Fibroblast of peridontal ligament (primary cell): ENCODE results near the gene ZMYND8.
"Not testable (repeated sequence)": the region's sequence is repeated elsewhere in the genome, so short reads cannot be mapped to it uniquely, and the experiment has no call there.

ENCODE experiments used
- DNase-seq: peaks from one replicate; pipeline ENCODE4 v3.0.0-alpha.2; 2010; ENCODE audit errors: extremely low read depth

The ZMYND8 gene

GRCh38 chr20:47246061-47246777, 110.3 kb downstream of the ZMYND8 start:
- DNase-seq, result no peak

DNA sequence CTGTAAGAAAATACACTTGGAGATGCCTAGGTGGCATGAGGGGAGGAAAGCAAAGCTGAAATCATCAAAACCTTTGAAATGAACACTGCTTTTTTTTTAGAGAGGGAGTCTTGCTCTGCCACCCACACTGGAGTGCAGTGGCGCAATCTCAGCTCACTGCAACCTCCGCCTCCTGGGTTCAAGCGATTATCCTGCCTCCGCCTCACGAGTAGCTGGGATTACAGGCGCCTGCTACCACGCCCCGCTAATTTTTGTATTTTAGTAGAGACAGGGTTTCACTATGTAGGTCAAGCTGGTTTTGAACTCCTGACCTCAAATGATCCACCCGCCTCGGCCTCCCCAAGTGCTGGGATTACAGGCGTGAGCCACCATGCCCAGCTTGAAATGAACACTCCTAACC, 111.3 kb downstream of the ZMYND8 start:
- not testable (repeated sequence) for DNase-seq

DNA sequence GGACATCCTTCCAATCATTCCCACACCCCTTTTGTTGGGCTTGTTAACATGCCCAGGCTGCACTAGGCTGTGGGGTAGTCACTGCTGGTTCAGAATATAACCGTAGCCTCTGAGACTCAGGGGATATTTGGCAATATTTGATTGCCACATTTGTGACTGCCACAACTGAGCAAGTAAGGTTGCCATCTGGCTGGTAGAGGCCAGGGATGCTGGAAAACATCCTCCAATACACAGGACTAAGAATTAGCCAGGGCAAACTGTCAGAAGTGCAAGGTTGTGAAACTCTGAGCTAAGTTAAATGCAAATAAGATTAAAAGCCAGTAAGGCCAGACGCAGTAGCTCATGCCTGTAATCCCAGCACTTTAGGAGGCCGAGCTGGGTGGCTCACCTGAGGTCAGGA, 112.0 kb downstream of the ZMYND8 start:
- no peak for DNase-seq

DNA sequence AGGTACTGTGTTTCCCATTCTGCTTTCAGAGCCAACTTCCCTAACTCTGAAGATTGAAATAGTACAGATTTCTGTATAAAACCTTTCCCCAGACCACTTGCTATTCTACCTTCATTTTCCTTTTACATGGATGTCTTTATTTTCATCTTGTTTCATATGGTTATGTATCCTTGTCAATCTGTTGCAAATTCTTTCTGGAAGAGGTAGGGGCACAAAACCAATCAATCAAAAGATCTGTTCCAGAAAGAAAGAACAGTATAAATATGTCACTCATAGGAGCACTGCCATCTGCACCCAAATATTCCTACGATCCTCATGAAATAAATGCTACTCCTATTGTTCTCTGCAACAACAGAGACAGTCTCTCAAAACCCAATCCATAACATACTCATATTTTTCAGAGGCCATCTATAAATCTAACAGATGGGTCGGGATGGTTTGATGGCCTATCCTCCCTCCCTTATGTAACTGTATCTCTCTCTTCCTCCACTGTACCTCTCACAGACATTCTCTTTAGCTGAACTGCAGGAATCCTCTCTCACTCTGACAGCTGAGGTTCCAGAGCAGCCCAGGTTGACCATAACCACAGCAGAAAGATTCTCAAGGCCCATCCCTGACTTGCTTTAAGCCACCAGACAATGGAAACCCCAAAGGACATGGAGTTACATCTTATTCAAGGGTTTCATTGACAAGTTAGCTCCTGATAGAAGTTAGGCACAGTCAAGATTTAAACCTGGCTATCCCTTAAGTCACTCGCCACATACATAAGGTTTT, 112.8 kb downstream of the ZMYND8 start:
- DNase-seq, result no peak

DNA sequence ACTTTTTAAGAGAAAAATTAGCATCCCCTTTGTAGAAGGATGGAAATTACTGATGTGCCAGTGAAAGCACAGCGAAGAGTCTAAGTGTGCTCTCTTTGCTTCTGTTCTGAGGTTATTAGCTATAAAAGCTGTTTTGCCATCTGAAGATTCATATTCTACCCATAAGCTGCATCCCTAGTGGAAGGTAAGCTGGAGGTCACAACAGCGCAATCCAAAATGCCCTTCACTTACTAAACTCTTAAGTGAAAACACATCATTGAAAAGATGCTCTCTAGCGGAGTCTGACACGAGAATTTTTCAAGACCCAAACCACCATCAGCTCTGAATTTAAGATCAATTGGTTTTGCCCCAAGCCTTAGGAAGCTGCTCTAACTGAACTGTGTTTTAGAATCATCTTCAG, 113.5 kb downstream of the ZMYND8 start:
- no peak for DNase-seq

DNA sequence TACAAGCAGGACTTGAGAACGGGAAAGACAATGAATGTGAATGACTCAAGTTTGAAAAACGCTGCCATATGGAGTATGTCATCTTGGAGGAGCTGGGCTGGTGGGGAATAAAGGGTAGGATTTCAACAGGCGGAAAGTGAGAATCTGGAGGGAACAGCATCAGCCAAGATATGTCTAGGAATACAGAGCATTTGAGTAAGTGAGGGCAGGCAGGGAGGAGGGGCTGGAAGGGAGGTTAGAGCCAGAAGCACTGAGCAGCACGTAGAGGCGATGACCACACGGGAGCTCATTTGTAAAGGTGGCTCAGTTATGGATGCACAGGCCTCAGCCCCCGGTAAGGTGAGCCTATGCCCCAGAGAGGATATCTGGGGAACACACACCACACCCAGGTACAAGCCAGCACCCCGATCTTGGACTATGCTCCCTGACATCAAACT, 115.1 kb downstream of the ZMYND8 start:
- peak; percentile 75 for DNase-seq

- not testable (repeated sequence) for DNase-seq
Observed at GRCh38 chr20:47240096-47240495, 116.4 kb downstream of the ZMYND8 start.

DNA sequence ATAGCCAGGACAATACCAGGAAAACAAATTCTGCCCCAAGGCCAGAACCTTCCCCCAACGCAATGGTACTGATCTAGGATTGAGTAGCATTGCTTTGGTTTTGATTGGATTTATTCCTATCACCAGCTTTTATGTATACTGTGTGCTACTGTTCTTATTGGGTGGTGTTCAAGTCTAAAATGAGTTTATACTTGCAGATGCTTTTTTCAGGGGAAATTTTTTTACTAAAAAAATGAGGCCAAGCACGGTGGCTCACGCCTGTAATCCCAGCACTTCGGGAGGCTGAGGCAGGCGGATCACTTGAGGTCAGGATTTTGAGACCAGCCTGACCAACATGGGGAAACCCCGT, 116.8 kb downstream of the ZMYND8 start:
- no peak for DNase-seq

GRCh38 chr20:47238780-47239718, 117.5 kb downstream of the ZMYND8 start:
- no peak for DNase-seq

- DNase-seq, result no peak
Observed at GRCh38 chr20:47237715-47238114, 118.8 kb downstream of the ZMYND8 start.

DNA sequence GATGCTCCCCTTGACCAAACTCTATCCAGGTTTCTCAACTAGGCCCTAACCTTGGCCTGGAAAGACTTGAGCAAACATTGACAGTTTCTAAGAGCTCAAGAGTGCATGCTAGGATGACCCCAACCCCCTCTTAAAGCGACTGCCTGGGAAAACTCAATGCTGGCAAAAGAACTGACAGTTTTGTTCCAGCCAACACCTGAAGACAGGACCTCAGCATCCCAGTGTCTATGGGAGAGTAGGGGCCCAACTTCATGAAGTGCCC, 119.9 kb downstream of the ZMYND8 start:
- no peak for DNase-seq

DNA sequence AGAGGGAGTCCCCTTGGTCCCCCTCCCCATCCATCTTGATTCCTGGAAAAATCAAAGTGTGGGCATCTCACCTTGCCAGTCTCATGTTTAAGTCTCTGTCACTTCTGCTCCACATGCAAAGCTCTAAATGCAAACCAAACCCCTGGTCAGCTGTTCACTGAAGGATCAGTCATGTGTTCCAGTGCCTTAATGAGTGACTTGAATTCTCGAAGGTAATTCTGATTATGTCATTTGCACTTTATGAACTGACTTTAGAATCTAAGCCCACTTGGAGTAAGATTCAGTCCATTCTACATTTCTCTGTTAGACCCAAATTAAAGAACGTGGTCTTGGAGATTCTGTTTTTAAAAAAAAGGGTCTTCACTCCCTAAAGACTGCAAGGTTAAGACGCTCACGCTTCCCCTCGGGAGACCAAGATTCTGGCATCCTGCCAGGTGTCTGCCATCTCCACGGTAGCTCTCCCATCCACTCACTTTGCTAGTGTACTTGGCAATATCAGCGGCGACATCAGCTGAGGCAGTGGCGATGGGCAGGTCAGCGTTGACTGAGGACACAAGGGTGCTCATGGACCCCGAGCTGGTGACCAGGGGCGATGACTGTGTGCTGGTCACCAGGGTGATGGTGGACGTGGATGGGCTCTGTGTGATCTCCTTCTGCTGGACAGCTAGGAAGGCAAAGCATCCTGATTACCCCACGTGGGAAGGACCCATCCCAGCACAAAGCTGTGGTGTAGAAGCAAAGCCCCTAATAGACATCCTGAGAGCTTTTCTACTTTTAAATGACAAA, 120.5 kb downstream of the ZMYND8 start:
- DNase-seq, result no peak

DNA sequence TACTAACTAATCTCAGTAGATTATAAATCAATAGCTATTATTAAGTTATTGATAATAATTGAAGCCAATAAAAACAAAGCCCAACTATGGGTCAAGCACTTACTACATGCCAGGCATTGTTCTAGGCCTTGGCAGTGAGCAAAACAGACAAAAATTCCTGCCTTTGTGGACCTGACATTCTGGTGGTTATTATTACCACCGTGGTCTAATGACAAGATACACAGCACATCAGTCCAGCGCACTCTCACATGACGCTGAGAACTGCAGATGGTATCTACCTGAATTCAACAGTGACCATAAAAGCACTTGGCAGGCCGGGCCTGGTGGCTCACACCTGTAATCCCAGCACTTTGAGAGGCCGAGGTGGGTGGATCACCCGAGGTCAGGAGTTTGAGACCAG, 121.4 kb downstream of the ZMYND8 start:
- DNase-seq, result no peak

DNA sequence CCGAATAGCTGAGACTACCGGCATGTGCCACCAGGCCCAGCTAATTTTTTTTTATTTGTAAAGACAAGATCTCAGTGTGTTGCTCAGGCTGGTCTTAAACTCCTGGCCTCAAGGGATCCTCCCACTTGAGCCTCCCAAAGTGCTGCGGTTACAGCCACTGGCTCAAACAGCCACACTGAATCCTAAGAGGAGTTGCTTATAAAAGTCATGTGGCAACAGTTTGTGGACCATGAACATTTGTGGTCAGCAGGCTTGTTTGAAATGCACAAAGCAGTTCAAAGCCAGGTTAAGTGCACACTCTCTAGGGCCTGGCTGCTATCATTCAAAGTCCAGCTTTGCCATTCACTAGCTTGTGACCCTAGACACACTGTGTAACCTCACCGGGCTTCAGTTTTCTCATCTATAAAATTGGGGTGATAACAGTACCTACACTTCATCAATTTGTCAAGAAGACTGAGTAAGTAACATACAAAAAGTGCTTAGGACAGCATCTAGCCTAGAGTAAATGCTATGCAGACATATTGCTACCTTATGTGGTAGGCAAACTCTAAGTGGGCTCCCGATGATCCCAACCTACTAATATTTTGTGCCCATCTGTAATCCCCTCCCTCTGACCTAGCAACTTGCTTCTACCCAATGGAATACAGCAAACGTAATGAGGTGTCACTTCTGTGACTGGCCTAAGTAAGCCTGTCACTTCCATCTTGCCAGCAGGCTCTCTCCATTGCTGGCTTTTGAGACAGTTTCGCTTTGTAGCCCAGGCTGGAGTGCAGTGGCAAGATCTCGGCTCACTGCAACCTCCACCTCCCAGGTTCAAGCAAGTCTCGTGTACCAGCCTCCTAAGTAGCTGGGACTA, 122.9 kb downstream of the ZMYND8 start:
- DNase-seq, result peak; percentile 83

DNA sequence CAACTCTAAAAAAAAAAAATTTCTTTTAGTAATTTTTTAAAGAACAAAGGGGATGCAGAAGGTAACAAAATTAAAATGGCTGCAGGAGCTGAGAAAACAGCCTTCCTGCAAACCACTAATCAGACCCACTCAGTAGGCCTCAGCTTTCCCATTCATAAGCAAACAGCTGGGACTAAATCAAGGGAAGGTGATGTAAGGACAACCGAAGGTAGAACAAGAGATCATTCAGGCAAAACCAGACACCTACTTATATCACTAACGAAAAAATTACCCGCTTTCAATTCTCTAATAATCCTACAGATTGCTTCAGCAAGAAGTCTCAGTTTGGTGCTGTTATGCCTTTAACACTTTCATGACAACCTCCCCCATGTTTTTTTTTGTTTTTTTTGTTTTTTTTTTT, 124.0 kb downstream of the ZMYND8 start:
- no peak for DNase-seq

- peak; percentile 89 for DNase-seq
Observed at GRCh38 chr20:47231382-47232039, 125.0 kb downstream of the ZMYND8 start.

DNA sequence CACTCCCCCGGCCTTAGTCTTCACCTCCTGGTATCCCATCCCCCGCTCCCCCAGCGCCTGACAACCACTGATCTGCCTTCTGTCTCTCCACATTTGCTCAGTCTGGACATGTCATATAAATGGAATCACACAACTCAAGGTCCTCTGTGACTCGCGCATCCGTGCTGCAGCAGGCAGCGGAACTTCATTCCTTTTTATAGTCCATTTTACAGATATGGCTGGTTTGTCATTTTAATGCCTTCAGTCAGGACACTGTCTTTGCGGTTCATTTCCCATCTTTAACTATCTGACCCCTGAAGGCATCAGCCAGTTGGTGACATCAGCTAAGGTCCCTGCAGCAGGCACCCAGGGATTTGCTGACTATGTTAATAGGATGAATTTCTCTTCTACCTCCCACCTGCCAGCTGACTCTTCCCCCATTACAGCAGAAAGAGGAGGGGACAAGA, 125.7 kb downstream of the ZMYND8 start:
- DNase-seq, result no peak

DNA sequence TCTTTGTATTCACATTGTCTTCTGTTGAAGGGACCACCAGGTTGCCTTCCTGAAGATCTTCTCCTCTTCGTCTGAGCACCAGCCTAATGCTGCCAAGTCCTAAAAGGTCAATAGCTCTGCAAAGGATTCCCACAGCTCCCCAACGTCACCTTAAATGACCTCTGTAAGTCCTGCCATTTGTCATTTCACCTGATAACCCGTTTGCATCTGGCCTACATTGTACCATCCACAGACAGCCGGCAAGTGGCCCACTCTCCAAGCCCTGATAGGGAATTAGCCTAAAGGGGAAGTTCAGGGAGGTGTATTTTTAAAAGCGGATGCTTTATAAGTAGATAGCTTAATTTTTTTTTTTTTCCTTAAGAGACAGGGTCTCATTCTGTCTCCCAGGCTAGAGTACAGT, 127.8 kb downstream of the ZMYND8 start:
- no peak for DNase-seq

DNA sequence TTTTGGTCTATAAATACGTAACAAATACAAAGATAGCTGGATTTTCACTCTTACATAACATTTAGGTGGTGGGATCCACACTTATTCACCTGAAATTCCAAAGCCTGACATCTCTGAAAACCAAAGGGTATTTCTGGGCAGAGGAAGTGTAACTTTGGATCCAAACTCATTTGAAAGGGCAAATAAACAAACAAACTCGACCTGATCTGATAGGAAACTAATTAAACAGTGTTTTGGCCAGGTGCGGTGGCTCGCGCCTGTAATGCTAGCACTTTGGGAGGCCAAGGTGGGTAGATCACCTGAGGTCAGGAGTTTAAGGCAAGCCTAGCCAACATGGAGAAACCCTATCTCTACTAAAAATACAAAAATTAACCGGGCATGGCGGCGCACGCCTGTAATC, 128.9 kb downstream of the ZMYND8 start:
- DNase-seq, result no peak

DNA sequence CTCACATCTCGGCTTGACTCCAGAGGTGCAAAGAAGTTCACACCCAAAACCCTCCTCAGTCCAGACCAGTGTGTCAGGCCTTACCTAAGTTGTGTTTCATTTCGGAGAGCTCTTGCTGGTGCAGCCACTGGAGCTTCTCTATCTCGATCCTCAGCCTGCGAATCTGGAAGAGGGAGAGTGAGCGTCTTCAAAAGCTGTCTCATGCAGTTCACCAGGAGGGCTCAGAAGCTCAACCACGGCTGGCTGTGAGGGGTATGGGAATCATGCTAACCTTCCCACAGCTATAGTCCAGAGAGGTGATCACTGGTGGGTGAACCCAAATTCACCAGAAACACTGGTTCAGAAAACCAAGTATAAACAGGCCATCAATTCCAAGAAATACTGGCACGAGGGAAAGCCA, 129.4 kb downstream of the ZMYND8 start:
- DNase-seq, result no peak
